SKM-1 treated with dmso at 0.1 percent for 144 hours (cell line): Measurements from ENCODE around the gene DIPK1B.

ENCODE experiments used
- DNase-seq: peaks from one replicate; lab custom pipeline; 2025; ENCODE audit not compliant: unreplicated experiment; lab: John Stamatoyannopoulos, UW

Gene DIPK1B

DNA sequence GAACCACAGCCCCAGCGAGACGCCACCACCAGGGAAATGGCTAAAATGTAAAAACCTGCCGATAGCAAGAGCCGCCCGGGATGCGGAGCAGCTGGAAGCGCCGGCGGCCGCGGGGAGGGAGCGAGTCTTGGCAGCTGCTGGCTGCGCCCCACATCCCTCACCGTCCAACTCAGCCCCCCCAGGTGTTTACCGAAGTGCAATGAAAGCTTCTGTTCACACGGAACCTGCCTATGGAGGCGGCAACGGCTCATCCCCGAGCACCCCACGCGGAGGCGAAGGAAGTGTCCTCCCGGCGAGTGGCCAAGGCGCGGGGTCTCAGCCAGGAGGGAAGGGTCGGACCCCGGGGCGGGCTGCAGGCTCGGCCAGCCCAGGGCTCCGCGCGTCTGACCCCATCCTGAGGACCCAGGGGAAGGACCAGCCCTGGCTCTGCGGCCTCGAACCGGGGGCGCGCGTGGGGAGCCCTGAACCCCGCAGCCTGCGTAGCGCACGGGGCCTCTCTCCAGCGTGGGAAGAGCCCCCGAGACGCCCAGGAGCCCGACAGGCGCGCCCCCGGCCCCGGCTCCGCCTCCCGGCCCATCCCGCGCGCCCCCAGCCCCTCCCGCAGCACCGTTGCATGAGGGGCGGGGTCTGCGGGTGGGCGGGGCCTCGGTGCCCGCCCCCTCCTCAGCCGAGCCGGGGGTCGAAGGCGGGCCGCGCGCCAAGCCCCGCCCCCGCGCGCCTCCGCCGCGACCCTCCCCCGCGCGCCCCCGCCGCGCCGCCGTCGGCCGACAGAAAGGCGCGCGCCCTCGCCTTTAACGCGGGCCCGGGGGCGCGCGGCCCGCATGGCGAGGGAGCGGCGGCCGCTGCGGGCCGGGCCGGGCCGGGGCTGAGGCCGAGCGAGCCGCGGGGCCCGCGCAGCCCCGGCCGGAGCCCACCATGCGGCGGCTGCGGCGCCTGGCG lies at the start of gene DIPK1B:
Gene DIPK1B (plus strand): TSS at position 822 of the 939 bp plus-strand sequence. CDS start 94 bp downstream, at position 916.
- DNase-seq = no peak

DNA sequence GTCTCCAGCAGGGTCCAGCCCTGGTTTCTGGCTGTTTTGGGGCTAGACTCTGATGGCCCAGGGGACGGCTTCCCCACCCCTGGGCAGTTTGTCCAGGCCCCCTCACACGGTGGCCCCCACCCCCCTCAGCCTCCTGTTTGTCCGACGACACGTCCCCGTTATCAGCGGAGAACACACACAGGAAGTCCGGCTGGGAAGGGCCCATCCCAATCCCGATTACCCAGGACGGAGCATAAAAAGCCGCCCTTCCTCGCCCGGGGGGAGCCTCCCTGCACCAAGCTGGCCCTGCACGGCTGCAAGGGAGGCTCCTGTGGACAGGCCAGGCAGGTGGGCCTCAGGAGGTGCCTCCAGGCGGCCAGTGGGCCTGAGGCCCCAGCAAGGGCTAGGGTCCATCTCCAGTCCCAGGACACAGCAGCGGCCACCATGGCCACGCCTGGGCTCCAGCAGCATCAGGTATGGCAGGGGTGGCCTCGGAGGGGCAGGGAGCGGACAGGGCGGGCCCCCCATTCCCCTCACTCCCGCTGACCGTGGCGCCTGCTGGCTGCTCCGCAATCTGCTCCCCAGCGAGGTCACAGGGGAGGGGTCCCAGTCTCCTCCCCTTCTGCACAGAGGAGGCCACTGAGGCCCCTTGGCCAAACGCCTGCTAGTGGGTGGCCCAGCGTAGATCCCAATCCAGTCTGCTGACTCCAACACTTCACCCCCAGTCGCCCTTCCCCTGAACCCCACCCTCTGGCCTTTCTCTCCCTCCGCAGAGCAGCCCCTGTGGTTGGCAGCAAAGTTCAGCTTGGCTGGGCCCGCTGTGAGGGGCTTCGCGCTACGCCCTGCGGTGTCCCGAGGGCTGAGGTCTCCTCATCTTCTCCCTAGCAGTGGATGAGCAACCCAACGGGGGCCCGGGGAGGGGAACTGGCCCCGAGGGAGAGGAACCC lies 49.5 kb upstream of the DIPK1B start, which contains the start of gene EGFL7:
Gene EGFL7 (plus strand): TSS at position 261 of the 926 bp plus-strand sequence. CDS start 5,367 bp downstream, outside the sequence.
- no peak for DNase-seq

DNA sequence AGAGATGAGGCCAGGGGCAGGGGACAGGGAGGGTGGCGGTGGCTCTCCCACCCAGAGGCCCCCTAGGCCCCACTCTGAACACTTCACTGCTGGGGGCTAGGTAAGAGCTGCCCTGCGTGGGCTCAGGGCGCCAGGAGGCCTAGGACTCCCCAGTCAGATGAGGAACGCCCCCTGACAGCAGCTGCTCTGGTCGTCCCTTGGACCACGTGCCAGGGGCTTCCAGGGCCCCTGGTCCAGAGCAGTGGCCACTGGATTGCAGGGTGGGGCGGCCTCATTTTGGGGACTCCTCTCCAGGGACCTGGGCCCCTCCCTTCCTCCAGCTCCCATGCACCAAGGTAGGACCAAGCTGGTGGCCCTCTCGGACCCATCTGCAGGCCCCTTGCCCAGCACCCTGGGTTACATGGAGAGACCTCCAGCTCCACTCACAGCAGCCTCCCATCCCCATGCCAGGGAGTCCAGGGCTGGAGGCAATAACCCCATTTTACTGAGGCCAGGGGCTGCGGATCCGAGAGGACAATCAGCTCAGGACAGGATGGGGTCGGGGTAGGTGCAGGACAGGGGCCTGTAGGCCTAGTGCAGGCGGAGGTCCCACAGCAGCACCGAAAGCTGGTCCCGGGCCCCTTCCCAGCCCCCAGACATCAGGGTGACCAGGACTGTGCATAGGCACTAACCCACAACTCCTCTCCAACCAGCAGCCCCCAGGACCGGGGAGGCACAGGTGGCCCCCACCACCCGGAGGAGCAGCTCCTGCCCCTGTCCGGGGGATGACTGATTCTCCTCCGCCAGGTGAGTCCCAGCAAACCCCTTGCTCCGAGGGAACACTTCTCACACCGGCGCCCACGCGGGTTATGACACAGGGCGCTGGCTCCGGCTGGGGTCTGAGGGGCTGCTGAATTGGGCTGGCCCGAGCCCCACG lies 48.1 kb upstream of the DIPK1B start:
- DNase-seq = no peak

DNA sequence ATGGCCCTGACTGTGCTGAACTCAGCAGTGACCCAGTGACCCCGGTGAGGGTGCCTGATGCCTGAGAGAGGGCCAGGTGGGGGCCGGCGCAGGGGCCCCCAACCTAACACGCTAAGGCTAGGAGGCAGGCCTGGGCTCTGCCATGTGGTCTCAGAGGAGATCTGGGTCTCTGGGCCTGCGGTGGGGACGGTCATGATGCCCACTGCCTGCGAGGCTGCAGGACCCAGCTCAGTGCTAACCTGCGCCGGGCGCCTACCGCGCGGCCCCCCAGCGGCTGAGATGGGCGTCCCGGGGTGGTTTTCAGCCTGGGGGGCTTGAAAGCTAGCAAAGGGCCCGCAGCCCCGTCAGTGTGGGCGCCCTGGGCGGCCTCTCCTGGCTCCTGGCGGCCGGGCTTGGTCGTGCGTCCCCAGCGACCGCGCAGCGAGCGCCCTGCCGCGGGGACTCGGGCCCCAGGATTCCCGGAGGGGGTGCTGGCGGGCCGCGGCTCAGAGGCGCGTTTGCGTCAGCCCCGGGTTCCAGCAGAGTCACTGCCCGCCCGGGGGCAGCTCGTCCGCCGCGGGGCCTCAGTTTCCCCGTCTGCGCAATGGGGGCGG lies 47.2 kb upstream of the DIPK1B start:
- no peak for DNase-seq

DNA sequence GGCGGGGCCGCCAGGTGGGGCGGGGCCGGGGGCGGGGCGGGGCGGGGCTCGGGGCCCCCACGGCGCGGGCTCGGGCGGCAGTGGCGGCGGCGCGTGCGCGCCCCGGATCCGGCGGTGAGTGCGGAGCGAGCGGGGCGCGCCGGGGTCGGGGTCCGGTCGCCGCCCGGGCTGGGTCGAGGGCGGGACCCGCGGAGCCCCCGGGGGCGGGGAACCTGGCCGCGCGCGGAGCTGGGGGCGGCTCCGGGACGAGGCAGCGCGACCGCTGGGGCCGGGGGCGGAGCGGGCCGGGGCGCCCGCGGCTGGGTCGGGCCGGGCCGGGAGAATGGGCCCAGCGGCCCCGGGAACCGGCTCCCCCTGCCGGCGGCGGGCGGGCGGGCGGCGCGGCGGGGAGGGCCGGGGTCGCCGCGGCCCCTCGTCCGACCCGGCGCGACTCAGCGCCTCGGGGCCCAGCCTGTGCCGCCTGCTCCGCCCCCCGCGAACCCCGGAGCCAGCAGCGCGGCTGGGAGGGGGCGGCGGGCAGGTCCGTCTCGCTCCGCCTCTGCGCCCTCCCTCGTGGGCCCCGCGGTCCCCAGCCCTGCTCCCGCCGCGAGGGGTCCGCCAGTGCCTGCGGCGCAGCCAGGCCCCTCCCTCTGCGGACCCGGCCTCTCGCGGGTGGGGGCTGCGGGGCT lies 46.5 kb upstream of the DIPK1B start:
- DNase-seq = no peak

DNA sequence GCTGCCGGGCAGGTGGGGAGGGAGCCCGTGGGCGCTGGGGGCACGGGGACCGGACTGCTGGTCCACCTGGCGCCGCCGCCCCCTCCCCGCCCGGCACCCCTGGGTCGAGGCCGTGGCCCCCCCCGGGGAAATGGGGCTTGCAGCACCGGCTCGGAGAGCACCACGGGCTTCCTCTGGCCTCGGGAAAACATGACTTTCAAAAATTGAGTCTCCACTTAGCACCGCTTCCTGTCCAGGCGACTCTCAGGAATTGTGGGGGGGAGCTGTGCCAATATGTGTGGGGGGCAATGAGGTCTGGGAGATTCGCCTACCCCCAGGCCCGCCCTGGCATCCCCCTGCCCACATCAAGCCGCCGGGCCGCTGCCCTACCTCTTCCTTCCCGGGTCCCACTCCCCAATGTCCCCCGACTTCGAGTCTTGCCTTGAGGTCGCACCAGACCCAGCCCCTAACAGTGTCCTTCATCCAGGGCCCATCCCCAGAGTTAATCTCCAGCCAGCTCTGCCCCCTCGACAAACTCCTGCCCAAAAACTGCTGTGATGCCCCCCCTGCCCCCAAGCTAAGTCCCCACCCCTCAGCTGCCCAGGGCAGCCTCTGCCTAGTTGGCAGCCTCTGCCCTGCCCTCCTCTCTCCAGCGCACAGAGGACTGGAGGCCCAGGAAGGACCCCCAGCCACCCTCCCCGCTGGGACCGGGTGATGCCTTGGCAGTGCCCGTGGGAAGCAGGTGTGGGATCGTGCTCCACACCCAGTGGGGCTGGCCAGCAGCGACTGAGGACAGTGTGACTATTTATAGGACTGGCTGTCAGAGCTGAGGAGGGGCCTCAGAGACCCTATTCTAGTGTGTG lies 45.8 kb upstream of the DIPK1B start:
- DNase-seq = no peak

DNA sequence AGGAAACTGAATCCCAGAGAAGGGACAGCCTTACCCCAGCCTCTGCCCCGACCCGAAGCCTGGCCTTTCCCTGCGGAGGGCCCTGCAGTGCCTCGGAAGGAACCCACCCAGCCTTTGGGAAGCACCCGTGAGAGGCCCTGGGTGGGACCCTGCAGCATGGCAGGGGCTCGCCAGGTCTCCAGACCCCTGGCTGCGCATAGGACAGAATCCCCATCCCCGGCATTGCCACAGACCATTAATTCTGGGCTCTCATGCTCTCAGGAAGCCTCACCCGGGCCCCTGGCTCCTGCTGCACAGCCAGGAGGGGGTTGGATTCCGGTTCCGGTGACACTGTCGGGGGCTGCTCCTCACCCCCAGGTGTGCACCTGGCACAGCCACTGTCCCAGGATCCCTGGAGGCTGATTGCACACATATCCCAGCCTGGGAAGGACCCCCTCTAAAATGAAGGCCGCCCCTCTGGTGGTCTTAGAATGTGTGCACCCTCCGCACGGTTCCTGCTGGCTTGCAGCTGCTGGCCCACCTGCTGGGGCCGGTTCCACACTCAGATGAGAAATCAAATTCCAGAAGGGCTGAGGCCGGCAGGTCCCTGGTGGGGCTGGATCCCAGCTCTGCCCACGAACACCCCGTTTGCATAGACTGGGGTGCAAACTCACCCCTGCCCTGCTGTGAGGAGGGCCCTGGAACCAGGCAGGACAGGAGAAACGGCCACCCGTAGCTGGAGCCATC lies 45.0 kb upstream of the DIPK1B start:
- no peak for DNase-seq

DNA sequence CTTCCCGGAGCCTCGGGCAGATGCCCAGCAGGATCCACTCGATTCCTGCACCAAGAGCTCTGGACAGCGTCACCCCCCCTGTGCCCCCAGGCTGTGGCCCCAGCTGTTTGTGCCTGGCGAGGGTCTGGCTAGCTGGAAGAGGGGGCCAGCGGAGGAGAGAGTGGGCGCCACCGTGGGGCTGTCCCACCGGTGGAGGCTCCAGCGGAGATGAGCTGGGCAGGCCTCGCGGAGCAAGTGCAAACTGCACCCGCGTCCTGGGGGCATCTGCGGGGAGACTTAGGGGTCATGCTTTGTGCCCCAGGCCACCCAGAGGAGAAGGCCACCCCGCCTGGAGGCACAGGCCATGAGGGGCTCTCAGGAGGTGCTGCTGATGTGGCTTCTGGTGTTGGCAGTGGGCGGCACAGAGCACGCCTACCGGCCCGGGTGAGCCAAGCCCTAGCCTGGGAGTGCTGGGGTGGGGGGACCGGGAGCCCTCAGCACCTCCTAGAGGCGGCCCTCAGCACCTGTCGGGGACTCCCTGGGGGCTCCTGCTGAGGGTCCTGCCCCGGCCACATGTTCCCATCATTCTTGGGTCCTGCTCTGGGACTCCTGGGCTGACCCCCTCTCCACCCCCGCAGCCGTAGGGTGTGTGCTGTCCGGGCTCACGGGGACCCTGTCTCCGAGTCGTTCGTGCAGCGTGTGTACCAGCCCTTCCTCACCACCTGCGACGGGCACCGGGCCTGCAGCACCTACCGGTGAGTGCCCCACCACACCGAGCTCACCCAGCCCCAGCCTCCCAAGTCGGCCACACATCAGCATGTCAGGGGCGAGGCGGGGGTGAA lies 44.2 kb upstream of the DIPK1B start:
- no peak for DNase-seq

DNA sequence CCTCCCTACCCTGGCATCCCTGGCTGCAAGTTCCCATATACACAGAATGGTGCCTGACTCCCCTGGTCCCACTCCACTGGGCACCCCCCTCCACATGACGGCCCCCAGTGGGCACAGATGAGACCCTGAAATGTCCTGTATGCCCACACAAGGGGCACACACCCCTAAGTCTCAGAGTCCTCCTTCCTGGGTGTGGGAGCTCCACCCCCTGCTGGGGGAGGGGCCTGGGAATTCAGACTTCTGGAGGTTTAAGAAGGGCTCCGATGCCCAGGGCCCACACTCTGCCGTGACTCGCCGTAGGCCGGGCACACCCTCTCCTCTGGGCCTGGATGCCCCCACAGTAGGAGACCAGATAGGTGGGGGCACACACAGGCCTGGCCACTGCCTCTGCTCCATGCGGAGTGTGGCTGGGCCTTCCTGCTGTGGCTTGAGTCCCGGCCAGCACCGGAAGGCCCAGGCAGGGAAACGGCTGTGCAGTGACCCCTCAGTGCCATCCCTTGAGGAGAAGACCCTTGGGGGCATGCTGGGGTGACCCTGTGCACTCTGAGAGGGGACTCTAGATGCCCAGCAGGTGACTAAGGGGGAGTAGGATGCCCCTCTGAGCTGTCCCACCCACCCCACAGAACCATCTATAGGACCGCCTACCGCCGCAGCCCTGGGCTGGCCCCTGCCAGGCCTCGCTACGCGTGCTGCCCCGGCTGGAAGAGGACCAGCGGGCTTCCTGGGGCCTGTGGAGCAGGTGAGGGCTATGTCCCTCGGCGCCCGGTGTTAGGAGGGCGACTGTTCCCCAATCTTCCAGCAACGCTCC lies 43.2 kb upstream of the DIPK1B start:
- no peak for DNase-seq

DNA sequence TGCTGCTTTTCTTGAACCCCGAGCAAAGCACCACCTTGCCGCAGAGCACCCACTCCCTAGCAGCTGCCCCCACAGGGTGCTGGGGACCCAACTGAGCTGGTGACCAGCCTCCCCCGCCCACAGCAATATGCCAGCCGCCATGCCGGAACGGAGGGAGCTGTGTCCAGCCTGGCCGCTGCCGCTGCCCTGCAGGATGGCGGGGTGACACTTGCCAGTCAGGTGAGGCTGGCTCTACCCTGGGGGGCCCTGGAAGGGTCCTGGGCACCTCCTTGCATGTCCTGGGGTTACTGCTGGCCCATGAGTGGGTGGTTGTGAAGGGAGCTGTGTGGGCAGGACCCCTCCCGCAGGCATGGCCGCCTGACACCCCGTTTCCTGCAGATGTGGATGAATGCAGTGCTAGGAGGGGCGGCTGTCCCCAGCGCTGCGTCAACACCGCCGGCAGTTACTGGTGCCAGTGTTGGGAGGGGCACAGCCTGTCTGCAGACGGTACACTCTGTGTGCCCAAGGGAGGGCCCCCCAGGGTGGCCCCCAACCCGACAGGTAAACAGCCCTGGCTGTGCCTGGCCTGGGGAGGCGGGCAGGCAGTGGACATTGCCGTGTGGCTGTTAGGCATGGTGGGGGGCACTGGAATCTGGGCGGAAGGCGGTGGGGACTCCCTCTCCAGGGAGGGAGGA lies 42.4 kb upstream of the DIPK1B start:
- DNase-seq = no peak

DNA sequence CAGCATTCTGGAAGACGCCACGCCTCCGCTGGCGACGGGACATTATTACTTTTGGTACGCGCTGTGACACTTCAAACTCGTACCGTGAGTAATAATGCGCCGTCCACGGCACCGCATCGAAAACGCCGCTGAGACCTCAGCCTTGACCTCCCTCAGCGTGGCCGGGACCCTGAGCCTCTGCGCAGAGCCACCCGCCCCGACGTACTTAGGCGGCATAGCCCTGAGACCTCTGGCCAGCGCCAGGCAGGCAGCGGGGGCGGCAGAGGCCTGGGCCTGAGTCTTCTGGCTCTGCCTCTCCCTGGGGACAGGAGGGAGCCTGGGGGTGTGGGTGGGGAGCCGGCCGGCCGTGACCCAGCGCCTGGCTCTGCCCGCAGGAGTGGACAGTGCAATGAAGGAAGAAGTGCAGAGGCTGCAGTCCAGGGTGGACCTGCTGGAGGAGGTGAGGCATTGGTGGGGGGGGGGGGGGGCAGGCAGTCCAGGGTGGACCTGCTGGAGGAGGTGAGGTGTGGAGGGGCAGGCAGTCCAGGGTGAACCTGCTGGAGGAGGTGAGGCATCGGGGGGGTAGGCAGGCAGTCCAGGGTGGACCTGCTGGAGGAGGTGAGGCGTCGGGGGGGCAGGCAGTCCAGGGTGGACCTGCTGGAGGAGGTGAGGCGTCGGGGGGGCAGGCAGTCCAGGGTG lies 41.7 kb upstream of the DIPK1B start:
- DNase-seq = no peak

DNA sequence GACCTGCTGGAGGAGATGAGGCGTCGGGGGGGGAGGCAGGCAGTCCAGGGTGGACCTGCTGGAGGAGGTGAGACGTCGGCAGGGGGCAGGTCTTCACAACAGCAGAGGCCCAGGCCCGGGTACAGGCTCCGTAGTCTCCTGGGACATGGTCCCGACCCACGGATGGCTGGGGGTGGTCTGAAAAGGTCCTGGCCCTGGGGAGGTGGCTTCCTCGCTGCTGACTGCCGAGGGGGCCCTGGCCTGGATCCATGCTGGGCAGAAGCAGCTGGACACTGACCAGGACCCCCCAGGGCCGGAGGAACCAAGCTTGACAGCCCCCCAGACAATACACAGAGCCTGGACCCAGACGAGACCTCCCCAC lies 41.1 kb upstream of the DIPK1B start:
- no peak for DNase-seq

DNA sequence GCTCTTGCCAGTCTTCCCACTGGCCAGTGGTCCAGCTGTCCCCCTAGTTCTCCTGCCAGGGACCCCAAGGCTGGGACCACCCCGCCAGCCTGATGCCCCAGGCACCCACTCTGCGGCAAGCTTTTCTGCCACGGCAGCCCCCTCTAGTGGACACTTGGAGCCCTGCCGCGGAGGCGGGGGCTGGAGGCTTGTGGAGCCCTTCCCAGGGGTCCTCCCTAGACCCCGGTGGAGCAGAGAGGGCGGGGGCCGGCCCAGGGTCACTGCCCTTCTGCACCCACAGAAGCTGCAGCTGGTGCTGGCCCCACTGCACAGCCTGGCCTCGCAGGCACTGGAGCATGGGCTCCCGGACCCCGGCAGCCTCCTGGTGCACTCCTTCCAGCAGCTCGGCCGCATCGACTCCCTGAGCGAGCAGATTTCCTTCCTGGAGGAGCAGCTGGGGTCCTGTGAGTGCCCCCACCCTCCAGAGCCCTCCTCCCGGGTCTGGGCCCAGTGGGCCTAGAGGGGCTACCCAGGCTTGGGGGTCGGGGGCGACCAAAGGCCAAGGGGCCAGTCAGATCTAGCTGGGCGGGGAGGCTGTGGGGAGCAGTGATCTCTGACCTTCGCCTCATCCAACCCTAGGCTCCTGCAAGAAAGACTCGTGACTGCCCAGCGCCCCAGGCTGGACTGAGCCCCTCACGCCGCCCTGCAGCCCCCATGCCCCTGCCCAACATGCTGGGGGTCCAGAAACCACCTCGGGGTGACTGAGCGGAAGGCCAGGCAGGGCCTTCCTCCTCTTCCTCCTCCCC lies 40.5 kb upstream of the DIPK1B start:
- DNase-seq = no peak

DNA sequence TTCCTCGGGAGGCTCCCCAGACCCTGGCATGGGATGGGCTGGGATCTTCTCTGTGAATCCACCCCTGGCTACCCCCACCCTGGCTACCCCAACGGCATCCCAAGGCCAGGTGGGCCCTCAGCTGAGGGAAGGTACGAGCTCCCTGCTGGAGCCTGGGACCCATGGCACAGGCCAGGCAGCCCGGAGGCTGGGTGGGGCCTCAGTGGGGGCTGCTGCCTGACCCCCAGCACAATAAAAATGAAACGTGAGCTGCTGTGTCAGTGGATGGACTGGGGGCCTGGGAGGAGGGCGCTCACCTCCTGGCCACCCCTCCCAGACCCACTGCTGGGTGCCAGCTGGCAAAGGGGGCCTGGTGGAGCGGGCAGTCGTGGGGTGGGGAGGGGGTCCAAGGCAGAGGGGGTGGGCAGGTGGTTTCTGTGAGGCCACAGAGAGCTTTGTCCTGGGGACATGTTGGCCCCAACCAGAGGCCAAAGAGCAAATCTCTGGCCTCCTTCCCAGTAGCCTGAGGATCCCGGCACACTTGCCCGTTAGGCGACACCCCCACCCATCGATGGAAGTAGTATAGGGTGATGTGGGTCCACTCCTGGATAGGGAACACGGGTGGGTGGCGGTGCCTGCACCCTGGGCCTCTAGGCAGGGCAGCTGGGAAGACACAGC lies 39.8 kb upstream of the DIPK1B start:
- no peak for DNase-seq
